ENCODE data around the gene BCAS3. TPM values are rescaled to one million over a fixed set of nuclear protein-coding genes. Genes with fewer than 3 reads are reported as not detected.

BCAS3 gene
- total and polyA plus RNA-seq, 4 donors, result 5.8 to 24.6 (median 10.1) TPM

- Histone ChIP-seq H3K9me3 (ENCODE audit: control insufficient read depth in 4 of 4, low read length in 3 of 4) (no peaks in the 10 kb centered on the region), H3K9ac (ENCODE audit: low read depth in 1 of 2, low read length in 2 of 2) (no peak overlapping the region), H3K27me3 (ENCODE audit: control insufficient read depth in 4 of 4, insufficient read depth in 4 of 4, low read length in 3 of 4) (no peaks in the 10 kb centered on the region), H3K4me1 (ENCODE audit: control insufficient read depth in 4 of 4, insufficient read depth in 4 of 4, low read length in 3 of 4) (no peaks in the 10 kb centered on the region), H3K36me3 (ENCODE audit: control insufficient read depth in 4 of 4, insufficient read depth in 3 of 4, low read depth in 1 of 4, low read length in 3 of 4) (peaks cover 1 to 8% (median 6%) of the 10 kb centered on the region in 4 donors), H3K27ac (ENCODE audit: low read depth in 1 of 2, low read length in 2 of 2) (no peak overlapping the region), H3K4me3 (ENCODE audit: low read depth in 1 of 3, low read length in 3 of 3) (no peak overlapping the region)
- no peak for DNase-seq (ENCODE audit: low spot score)
- 75% methylated on average over 5 of the region's 5 CpGs for WGBS
- no peak for TF ChIP-seq EGR1 (IDR thresholded peaks at IDR 0.05; ENCODE audit: low read depth in 2 of 2)
- no peak for TF ChIP-seq YY1 (IDR thresholded peaks at IDR 0.05)
- TF ChIP-seq GABPA (IDR thresholded peaks at IDR 0.05 in 1 of 2, conservative IDR thresholded peaks at IDR 0.05 in 1 of 2), result no peak
- TF ChIP-seq NR2F2 (IDR thresholded peaks at IDR 0.05), result no peak
- no peak for TF ChIP-seq RAD21 (IDR thresholded peaks at IDR 0.05)
- TF ChIP-seq TAF1 (conservative IDR thresholded peaks at IDR 0.05), result no peak
- TF ChIP-seq HNF4G (IDR thresholded peaks at IDR 0.05), result no peak
- no peak for TF ChIP-seq JUND (IDR thresholded peaks at IDR 0.05)
- TF ChIP-seq RXRA (IDR thresholded peaks at IDR 0.05), result no peak
- no peak for TF ChIP-seq HNF4A (conservative IDR thresholded peaks at IDR 0.05)
- no peak for TF ChIP-seq CTCF (IDR thresholded peaks at IDR 0.05; ENCODE audit: low read depth, low read length, missing input control)
- no peak for TF ChIP-seq FOXA2 (IDR thresholded peaks at IDR 0.05)
- TF ChIP-seq MAX (IDR thresholded peaks at IDR 0.05), result no peak
- no peak for TF ChIP-seq SP1 (IDR thresholded peaks at IDR 0.05)
- no peak for TF ChIP-seq REST (IDR thresholded peaks at IDR 0.05)
- no peak for TF ChIP-seq FOXA1 (IDR thresholded peaks at IDR 0.05)
- no peak for TF ChIP-seq ATF3 (IDR thresholded peaks at IDR 0.05)
- TF ChIP-seq ZBTB33 (IDR thresholded peaks at IDR 0.05), result no peak
Measured at GRCh38 chr17:60630352-60630751, 47.3 kb upstream of the BCAS3 start.
